Fibroblast of the conjunctiva (primary cell): ENCODE measurements around the gene DPP7.
"Not testable (repeated sequence)": the region's sequence is repeated elsewhere in the genome, so short reads cannot be mapped to it uniquely, and the experiment has no call there.

Source experiments
- DNase-seq: peaks from one replicate; pipeline ENCODE4 v3.0.0-alpha.2; 2010; ENCODE audit warnings: low read depth

Gene DPP7

DNA sequence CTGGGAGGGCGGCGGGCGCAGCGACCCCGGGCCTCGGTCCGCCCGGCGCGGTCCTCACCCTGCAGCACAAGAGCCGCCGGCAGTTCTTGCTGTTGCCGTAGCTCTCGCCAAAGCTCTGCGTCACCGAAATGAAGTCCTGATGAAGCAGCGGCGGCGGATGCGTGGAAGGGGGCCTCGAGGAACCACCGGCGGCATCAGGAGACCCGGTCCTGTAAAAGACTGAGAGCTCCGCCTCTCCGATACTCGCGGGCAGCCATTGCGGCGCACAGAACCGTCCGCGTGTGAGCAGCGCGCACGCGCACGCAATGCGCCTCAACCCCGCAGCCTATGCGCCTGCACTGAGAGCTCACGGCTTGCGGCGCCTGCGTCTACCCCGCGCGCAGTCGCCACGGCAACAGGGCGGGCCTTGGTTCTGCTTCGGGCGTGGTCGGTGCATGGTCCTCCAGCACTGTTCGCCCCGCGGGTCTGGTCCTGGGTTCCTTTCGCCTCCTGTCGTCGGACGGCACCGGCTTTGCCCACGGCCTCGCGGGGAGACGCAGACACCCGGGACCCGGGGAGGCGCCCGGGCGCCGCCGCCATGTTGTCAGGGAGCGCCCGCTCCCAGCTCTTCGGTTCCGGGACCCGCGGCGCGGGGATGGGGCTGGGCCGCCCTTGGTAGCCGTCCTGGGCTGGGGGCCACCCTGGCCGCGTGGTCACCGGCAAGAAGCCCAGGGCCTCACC is 15.1 kb upstream of the DPP7 start:
- DNase-seq, result peak; percentile 83

DNA sequence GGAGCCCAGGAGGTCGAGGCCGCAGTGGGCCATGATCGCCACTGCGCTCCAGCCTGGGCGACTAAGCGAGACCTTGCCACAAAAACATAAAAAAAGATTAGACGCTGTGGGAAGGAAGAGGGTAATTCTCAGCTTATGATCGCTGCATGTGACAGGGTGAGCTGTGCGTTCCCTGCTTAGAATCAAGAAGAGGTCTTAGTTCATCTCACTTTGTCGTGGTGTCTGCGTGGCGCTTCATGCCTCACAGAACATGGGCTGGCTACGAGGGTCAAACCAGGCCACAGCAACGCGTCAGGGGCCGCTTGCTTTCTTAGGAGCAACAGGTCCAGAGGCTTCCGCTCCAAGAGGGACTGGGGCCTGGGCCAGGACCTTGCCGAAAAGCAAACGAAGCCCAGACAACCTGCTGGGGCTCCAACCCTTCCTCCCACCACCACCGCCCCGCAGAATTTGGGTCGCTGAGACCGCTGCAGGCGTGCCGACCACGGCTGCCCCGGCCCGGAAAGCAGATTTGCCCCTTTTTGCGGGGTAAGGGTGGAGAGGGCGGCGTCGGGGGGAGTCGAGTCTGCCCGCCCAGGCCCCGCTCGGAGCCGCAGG is 14.4 kb upstream of the DPP7 start:
- DNase-seq, result no peak

DNA sequence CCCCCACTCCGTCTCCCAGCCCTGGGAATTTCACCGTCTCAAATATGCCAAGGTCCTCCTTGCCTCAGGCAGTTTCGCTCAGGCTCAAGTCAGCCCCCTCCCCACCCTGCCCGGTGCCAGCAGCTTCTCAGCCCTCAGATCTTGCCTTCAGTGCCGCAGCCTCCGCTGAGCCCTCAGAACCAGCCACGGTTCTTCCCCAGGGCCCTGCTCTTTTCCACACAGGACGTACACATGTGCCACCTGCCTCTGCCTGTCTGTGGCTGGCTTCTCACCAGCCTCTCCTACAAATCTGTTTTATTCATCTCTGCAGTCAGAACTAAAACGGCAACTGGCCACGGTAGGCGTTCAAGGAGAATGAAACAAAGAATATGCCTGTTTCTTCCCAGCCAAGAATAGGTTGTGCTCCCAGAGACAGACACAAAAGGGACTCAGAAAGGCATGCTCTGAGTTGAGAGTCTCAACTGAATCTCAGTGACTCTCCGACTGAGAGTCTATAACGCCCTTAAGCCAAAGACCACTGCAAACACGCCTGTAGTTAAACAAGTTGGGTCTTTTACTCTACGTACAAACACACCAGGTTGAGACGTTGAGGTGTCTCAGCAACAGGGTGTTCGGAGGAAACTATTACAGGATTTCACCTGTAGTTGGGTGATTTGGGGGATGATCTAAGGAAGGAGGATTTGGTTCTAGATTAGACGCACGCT is 13.8 kb upstream of the DPP7 start:
- no peak for DNase-seq

DNA sequence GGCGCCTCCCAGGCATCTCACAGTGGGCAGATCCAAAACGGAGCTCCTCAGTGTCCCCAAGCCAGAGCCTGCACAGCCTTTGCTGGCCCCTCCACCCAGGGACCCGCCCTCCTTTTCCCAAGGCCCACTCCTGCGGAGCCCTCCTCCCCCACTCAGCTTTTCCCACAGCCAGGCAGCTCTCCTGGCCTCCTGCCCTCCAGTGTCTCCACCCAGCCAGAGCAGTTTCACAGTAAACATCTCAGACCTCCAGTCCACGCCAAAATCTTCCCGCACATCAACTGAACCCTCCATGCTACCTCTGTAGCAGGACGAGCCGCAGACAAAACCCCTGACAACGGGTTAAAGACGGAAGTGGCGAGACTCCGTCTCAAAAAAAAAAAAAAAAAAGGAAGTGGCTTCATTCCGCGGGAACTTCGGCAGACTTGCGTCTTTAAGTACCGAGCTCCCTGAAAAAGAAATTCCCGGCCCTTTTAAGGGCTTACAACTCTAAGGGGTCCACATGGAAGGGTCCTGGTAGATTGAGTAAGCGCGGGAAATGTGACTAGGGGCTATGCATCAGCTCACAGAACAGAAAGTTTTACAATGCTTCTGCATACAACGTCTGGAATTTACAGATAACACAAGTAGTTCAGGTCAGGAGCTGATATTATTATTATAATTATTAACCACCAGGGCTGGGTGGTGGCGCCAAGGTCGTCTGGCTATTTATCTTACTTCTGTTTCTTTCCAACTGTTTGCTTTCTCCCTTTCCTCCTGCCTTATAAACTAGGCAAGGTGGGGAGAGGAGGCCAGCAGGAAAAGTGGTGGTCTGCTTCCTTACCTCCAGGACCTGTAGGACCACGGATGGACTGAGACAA is 13.0 kb upstream of the DPP7 start:
- no peak for DNase-seq

DNA sequence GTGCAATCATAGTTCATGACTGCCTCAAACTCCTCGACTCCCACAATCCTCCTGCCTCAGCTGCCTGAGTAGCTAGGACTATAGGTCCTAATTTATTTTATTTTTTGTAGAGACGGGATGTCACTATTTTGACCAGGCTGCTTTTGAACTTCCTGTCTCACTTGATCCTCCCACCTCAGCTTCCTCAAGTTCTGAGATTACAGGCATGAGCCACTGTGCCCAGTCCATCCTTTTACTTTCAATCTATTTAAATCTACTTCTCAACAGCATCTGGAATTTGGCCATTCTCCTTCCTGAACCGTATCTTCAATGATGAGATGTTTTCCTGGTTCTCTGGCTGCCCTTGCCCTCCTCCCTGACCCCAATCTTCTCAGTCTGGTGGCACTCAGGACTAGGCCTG is 12.3 kb upstream of the DPP7 start:
- DNase-seq, result no peak

DNA sequence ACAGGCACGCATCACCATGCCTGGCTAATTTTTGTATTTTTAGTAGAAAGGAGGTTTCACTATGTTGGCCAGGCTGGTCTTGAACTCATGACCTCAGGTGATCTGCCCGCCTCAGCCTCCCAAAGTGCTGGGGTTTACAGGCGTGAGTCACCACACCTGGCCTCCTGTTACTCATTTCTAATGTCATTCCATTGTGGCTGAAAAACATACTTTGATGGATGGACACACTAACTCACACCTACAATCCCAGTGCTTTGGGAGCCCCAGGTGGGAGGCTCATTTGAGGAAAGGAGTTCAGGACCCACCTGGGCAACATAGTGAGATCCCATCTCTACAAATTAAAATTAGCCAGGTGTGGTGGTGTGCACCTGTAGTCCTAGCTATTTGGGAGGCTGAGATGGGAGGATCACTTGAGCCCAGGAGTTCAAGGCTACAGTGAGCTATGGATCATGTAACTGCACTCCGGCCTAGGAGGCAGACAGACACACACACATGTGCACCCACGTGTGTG is 9.5 kb upstream of the DPP7 start:
- DNase-seq, result not testable (repeated sequence)

DNA sequence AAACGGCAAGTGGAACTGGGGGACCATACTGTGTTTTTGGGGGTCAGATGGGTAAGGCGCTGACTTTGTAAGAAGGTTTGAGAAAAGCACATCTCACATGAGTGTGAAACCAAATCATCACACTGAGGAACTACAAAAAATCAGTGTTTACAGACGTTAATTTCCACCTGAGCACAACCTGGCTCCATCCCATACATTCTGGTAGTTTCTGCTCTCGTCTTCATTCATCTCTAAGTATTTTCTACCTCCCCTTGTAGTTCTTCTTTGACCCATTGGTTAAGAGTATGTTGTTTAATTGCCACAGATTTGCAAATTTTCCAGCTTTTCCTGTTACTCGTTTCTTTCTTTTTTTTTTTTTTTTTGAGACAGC is 8.9 kb upstream of the DPP7 start:
- no peak for DNase-seq

DNA sequence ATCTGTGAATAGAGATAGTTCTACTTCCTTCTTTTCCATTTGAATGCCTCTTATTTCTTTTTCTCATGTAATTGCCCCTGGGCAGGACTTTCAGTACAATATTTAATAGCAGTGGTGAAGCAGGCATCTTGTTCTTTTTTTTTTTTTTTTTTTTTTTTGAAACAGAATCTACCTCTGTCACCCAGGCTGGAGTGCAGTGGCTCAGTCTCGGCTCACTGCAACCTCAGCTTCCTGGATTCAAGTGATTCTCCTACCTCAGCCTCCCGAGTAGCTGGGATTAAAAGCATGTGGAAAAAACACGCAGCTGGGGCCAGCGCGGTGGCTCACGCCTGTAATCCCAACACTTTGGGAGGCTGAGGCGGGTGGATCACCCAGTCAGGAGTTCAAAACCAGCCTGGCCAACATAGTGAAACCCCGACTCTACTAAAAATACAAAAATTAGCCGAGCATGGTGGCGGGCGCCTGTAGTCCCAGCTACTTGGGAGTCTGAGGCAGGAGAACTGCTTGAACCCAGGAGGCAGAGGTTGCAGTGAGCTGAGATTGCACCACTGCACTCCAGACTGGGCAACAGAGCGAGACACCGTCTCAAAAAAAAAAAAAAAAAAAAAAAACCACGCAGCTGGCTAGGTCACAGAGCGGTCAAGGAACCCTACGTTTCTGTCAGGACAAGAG is 8.4 kb upstream of the DPP7 start:
- not testable (repeated sequence) for DNase-seq

DNA sequence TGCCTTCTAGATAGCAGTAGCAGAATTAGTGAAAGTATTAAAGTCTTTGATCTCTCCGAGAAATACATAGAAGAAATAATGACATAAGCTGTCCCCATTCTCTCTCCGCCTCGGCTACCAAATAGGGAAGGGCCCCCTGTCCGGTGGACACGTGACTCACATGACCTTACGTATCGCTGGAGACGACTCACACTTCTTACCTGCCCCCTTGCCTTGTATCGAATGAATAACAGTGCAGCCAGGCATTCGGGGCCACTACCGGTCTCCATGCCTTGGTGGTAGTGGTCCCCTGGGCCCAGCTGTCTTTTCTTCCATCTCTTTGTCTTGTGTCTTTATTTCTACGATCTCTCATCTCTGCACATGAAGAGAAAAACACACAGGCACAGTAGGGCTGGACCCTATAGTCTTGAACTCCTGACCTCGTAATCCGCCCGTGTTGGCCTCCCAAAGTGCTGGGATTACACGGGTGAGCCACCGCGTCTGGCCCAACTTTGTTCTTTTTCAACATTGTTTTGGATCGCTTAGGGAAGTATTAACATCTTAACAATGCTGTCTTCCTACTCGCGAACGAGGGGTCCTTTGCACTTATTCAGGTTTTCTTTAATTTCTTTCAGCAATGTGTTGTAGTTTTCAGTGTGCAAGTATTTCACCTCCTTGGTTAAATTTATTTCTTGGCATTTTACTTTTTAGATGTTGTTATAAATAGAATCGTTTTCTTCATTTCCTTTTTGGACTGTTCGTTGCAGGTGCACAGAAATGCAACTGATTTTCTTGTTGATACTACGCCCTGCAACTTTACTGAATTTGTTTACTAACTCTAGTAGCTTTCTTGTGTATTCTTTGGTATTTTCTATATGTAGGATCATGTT is 7.6 kb upstream of the DPP7 start:
- not testable (repeated sequence) for DNase-seq

DNA sequence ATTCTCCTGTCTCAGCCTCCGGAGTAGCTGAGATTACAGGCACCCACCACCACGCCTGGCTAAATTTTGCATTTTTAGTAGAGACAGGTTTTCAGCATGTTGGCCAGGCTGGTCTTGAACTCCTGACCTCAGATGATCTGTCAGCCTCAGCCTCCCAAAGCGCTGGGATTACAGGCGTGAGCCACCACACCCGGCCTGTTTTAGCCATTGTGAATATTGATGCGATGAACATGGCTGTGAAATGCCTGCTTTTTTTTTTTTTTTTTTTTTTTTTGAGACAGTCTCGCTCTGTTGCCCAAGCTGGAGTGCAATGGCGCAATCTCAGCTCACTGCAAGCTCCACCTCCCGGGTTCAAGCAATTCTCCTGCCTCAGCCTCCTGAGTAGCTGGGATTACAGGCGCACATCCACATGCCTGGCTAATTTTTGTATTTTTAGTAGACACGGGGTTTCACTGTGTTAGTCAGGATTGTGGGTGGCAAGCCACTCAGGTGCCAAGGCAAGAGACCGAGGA is 3.6 kb upstream of the DPP7 start:
- DNase-seq, result not testable (repeated sequence)

DNA sequence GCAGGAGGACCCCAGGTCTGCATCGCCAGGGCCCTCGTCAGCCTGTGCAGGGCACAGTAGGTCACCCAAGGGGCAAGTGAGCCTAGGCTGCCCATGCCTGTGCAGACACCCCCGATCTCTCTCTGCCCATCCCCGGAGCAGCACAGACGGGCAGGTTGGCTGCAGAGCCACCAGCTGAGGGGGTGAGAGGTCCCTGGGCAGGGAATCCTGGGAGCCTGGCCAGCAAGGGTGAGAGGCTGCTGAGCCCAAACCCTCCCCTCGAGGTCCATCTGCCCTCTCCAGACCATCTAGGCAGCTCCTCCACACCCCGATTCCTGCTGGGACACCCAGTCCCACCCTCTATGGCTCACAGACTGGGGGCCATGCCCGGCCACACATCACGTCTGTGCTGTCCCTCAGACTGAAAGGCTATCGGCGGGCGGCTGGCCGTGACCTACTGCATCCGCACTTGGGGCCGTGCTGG is 2.8 kb upstream of the DPP7 start:
- no peak for DNase-seq

DNA sequence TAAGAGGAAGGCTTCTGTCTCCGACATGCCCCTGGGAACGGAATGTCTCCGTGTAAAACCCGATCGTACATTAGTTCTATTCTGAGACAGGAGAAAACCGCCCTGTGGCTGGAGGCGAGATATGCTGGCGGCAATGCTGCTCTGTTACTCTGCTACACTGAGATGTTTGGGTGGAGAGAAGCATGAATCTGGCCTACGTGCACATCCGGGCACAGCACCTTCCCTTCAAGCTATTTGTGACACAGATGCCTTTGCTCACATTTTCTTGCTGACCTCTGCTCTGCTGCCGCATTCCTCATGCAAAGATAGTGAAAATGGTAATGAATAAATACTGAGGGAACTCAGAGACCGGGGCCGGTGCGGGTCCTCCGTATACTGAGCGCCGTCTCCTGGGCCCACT is 2.2 kb upstream of the DPP7 start:
- DNase-seq, result no peak

DNA sequence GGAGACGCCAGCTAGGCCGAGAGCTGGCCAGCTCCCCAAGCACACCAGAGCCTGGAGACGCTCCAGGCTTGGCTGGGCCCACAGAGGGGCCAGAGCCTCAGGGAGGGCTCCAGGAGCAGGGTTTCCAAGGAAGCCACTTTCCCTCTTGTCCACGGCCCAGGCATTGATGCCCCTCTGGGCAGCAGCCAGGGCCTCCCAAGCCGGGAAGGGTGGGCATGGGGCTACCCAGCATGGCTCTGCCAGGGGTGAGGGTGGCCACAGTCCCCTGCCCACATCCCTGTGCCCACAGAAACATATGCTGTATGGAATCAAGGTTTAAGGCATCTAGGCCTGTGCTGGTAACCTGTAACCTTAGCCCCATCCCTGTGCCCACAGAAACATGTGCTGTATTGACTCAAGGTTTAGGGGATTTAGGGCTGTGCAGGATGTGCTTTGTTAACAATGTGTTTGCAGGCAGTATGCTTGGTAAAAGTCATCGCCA is 1.5 kb upstream of the DPP7 start:
- no peak for DNase-seq

DNA sequence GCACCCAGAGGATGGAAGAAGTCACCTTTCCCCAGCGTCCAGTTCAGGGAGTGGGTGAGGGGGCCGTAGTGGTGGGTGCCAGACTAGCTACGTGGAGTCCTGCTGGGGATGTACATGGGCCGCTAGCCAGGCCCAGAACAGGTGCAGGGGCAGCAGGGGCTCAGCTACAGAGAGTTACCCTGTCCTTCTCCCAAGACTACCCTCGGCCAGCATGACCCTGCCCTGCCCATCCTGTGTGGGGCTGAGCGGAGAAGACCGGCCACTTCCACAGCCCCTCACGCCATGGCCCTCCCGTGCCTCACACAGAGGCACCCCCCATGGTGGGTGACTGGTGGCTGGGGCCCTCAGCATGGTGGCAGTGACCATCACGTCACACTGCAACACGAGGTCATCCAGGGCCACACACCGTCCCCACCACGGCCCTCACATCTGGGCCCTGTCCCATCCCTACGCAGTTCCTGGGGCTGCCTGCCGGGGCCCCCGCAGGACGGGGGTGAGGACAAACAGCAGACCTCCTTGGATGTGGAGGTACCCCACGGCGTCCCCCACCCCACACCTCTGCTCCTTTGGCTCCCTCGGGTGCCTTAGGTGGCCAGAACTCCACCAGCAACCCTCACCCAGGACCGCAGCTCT is 977 bp upstream of the DPP7 start:
- no peak for DNase-seq

DNA sequence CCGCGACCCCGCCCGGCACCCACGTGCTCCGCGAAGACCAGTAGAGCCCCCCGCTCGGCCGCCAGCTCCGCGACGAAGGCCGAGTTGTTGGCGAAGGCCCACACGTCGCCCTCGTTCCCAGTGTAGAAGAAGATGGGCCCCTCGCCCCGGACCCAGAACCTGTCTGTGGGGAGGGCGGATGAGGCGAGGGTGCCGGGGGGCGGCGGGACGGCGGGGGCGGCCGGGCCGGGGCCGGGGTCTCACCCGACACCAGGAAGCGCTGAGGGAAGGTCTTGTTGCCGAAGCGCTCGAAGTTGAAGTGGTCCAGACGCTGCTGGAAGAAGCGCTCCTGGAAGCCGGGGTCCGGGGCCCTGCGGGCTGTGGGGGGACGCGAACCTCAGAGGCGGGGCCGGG is 317 bp downstream of the DPP7 start:
- no peak for DNase-seq

DNA sequence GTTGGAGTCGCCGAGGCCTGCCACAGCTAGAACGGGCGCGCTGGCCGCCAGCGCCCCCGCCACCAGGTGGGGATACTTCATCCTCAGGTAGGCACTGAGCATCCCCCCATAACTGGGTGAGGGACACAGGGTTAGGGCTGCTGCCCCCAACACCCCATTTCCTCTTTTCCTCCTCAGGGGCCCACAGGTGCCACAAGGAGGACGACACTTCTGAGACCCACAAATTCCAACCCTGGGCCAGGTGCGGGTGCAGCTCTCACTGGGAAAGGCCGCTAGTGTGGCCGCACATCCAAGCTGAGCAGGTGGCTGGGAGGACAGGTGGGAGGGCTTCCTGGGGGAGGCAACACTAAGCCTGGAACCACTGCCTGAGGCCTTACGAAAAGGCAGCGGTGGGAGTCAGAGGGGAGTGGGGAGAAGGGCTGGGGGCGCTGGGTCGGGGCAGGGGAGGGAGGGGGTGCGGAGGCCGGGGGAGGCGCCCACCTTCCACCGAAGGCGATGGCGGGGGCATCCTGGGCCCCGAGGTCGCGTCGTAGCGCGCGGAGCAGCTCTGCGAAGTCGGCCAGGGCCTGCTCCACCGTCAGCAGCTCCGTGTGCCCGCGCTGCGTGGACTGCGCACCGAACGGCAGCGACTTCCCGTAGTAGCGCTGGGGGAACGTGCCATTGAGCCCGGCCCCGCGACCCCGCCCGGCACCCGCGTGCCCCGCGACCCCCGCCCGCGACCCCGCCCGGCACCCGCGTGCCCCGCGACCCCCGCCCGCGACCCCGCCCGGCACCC is 961 bp downstream of the DPP7 start:
- no peak for DNase-seq

DNA sequence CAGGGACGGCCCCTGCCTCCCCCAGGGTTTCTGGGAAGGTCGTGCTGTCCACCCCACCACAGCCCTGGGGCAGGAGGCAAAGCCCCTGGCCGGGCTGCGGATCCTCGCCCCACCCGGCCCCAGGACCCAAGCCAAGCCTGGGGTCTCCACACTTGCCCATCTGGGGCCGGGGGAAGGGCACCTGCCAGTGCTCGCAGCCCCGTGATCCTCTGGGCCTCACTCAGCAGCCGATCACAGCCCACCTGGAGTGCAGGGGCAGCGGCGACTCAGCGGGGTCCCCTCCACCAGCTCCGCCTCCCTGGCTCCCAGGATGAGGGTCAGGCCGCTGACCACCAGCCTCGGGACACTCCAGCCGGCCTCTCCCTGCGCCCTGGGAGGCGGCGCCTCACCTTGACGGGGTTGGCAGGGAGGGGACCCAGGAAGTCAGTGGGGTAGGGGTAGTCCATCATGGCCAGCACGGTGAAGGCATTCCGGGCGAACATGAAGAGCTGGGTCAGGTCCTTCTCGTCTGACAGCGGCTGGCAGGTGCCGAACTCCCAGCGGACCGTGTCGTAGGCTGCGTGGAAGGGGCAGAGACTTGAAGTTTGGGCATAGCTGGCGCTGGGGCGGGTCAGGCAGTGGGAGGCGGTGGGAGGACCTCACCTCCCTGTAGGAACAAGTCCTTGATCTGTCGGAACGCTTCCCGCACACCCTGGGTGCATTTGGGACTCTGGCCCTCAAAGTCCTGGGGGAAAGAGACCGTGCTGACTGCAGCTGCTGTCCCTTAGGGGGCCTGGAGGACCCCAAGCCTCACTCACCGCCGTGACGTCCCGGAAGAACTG is 1.8 kb downstream of the DPP7 start:
- no peak for DNase-seq
